ENCODE results near the gene MAP4K5. TPM values are rescaled to one million over a fixed set of nuclear protein-coding genes. Genes with fewer than 3 reads are reported as not detected.

Gene MAP4K5
- total RNA-seq, 1 experiment from 2014 or later, result 111 TPM

DNA sequence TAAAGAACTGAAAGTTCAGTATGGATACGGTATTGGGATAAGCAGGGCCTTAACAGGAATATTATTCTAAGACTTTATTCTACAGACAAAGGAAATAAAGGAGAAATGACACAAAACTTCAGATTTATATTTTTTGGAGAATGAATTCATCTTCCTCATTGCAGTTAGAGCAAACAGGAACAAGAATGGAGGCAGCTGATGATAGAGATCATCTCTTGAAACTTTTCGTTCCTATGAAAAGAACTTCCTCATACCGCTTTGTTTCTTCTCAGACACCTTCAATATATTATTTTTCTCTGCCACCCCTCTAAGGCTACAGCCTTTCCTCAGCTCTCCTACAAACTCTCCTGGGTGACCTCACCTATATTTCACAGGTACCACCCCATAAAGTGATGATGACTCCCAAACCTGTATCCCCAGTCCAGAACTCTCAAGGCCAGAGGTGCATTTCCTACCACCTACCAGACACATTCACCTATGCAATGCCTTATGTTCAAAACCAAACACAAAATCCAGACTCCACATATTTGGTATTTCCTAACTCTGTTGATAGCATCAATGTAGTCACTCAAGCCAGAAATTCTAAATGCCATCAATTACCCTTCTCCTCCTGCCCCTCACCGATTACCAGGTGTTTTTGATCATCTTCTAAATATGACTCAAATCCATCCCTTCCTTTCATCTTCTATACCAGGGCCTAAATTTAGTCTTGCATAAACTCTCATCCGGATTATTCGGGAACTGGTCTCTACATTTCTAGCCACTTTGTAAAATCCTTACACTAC is 7.4 kb downstream of the MAP4K5 start:
- no peak overlapping the region for H3K4me2 ChIP-seq (ENCODE audit: low read length)
- H3K27ac ChIP-seq (ENCODE audit: low read length), result no peak overlapping the region
- CTCF ChIA-PET, result interaction anchor here (0.6 kb wide), 1 partner anchor 249 kb away, joined by 3 read pairs; no protein-coding TSS in a partner anchor
- BruUV-seq (replicated peaks), result no TSS peak
- POLR2A ChIA-PET (ENCODE audit: unreplicated experiment), result no interaction called here
- peaks cover 5% of the 10 kb centered on the region for H3F3A ChIP-seq (ENCODE audit: low read length, unreplicated experiment)
- H4K20me1 ChIP-seq (ENCODE audit: low read length), result peaks cover 49% of the 10 kb centered on the region
- H3K9ac ChIP-seq (ENCODE audit: low read length), result no peak overlapping the region
- no peaks in the 10 kb centered on the region for H3K27me3 ChIP-seq (ENCODE audit: low read length)
- H3K4me3 ChIP-seq (ENCODE audit: low read length), result no peak overlapping the region
- no peaks in the 10 kb centered on the region for H3K9me3 ChIP-seq (ENCODE audit: low read length)
- H3K36me3 ChIP-seq (ENCODE audit: low read depth, low read length), result 0 out of 2 replicates have a peak, but pooled peaks cover 5% of the 10 kb centered on the region
- H3K79me2 ChIP-seq (ENCODE audit: low read length), result peaks cover 100% of the 10 kb centered on the region
- H3K4me1 ChIP-seq (ENCODE audit: insufficient read depth, low read length), result peaks cover 58% of the 10 kb centered on the region
- no peak for ATAC-seq
- H3K9me2 ChIP-seq (replicated peaks; ENCODE audit: low read length), result no peaks in the 10 kb centered on the region
- H2AFZ ChIP-seq (ENCODE audit: low read length), result no peak overlapping the region
- no peak for TF ChIP-seq EZH2 (IDR thresholded peaks at IDR 0.05; ENCODE audit: low read length, unreplicated experiment)
- TF ChIP-seq EZH2phosphoT487 (IDR thresholded peaks at IDR 0.05; ENCODE audit: borderline replicate concordance, low read length), result no peak
- TF ChIP-seq CTCF (conservative IDR thresholded peaks at IDR 0.05; ENCODE audit: low read depth, low read length), result no peak
- intact Hi-C loops (cut with micrococcal nuclease), result no loop called here
- peak; percentile 35 for DNase-seq

DNA sequence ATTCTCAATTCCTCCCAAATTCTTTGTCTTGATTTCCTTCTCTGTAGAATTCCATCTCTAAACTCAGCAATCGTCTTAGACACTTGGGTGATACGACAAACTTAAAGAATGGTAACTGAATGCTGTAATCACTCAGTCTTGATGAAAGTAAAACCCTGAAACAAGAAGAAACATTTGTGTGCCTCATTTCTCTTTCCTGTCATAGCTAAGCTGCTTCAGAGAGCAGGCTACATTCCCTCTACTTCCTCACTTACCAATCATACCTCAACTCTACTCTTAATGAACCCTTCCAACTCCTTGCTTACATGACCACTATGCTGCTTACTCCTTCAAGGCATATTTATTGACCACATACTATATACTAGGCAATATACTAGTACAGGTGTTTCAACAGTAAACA is 8.3 kb downstream of the MAP4K5 start:
- intact Hi-C loops (cut with micrococcal nuclease), result no loop called here
- no TSS peak for BruUV-seq (replicated peaks)
- peaks cover 100% of the 10 kb centered on the region for H3K79me2 ChIP-seq (ENCODE audit: low read length)
- no peak overlapping the region for H2AFZ ChIP-seq (ENCODE audit: low read length)
- DNase-seq, result no peak
- peaks cover 40% of the 10 kb centered on the region for H4K20me1 ChIP-seq (ENCODE audit: low read length)
- no peak overlapping the region for H3K4me2 ChIP-seq (ENCODE audit: low read length)
- H3K9me2 ChIP-seq (replicated peaks; ENCODE audit: low read length), result no peaks in the 10 kb centered on the region
- CTCF ChIA-PET, result no interaction called here
- ATAC-seq, result no peak
- H3K4me3 ChIP-seq (ENCODE audit: low read length), result no peak overlapping the region
- H3K9ac ChIP-seq (ENCODE audit: low read length), result no peak overlapping the region
- TF ChIP-seq CTCF (conservative IDR thresholded peaks at IDR 0.05; ENCODE audit: low read depth, low read length) (no peak), EZH2phosphoT487 (IDR thresholded peaks at IDR 0.05; ENCODE audit: borderline replicate concordance, low read length) (no peak), EZH2 (IDR thresholded peaks at IDR 0.05; ENCODE audit: low read length, unreplicated experiment) (no peak)
- peaks cover 49% of the 10 kb centered on the region for H3K4me1 ChIP-seq (ENCODE audit: insufficient read depth, low read length)
- H3K27ac ChIP-seq (ENCODE audit: low read length), result no peak overlapping the region
- 0 out of 2 replicates have a peak, but pooled peaks cover 5% of the 10 kb centered on the region for H3K36me3 ChIP-seq (ENCODE audit: low read depth, low read length)
- no peaks in the 10 kb centered on the region for H3K9me3 ChIP-seq (ENCODE audit: low read length)
- peaks cover 5% of the 10 kb centered on the region for H3F3A ChIP-seq (ENCODE audit: low read length, unreplicated experiment)
- H3K27me3 ChIP-seq (ENCODE audit: low read length), result no peaks in the 10 kb centered on the region
- POLR2A ChIA-PET (ENCODE audit: unreplicated experiment), result interaction anchor here (0.5 kb wide), 1 partner anchor 159 kb away, joined by 3 read pairs; no protein-coding TSS in a partner anchor
